ENCODE results near the gene RIMS3. TPM values are rescaled to one million over a fixed set of nuclear protein-coding genes. Genes with fewer than 3 reads are reported as not detected.
"Not testable (repeated sequence)": the region's sequence is repeated elsewhere in the genome, so short reads cannot be mapped to it uniquely, and the experiment has no call there.

The RIMS3 gene
- total RNA-seq, 1 donor from 2014 or later: 0.67 TPM

DNA sequence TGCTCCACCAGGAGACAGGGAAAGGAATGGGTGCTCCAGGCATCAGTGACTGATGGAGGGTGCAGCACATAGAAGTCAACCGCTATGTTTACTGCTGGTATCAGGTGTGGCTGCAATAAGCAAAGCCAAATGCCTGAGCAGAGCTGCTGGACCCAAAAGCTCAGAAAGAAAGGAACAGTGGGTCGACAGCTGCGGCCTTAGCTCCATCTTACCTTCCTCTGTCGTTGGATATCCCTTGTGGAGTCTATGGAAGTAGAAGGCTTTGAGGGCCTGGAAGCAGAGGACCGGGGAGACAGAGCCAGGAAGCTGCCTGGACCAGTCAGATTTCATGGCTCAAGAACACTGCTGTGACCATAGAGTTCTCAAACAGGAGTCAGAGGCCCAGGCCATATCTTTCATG is 45.3 kb downstream of the RIMS3 start:
- DNase-seq (ENCODE audit: low spot score): no peak
- intact Hi-C loops (cut with DNase I): loop anchor here (5.0 to 10.0 kb wide), 2 partner anchors 147 to 335 kb away; no protein-coding TSS in a partner anchor

DNA sequence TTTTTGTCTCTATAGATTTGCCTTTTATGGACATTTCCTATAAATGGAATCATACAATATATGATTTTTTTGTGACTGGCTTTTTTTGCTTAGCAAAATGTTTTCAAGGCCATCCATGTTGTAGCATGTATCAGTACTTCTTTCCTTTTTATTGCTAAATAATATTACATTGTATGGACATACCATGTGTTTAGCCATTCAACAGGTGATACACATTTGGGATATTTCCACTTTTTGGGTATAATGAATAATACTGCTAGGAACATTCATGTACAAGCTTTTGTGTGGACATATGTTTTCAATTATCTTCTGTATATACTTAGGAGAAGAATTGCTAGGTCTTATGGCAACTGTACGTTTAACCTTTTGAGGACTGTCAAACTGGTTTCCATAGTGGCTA is 47.4 kb downstream of the RIMS3 start:
- intact Hi-C loops (cut with DNase I): no loop called here
- no peak for DNase-seq (ENCODE audit: low spot score)

DNA sequence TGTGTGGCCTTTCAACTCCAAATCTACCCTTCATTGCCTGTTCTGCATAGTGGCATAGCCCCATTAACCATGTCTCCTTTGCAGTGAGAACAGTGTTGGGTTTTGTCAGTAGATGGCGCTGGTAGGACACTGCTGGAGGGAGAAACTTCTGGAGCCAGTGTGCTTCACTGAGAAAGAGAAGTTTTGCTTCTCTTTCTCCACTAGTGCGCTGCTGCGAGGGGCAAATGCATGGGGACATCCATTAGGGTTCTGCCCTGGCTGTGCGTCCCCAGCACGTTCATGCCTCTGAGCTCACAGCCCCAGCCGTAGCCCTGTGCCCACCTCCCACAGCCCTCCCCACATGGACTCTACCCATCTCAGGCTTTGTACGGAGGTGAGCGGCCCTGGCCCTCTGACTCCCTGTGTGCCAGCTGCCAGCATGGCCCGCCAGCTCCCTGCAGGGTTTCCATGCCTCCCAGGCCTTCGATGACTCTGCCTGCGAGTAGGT is 53.1 kb downstream of the RIMS3 start:
- DNase-seq (ENCODE audit: low spot score): no peak
- intact Hi-C loops (cut with DNase I): loop anchor here (2.0 kb wide), 1 partner anchor 230 kb away; no protein-coding TSS in a partner anchor

DNA sequence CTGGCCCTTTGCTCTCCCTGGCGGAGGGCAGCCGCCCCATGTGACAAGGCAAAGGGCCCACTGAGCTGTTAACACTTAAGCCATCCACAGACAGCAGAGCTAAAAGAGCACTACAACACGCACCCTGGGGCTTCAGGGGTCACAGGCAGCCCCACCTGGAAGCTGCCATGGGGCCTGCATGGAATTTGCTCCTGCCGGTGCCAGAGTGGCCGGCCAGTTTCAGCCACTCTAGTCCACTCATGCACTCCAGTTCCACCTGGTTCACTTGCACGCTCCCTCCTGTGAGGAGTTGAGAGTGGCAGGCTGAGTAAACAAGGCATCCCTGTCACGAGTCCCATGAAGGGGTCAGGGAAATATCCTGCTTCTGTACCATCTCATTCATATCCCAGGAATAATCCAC is 55.3 kb downstream of the RIMS3 start:
- no peak for DNase-seq (ENCODE audit: low spot score)
- intact Hi-C loops (cut with DNase I): no loop called here

DNA sequence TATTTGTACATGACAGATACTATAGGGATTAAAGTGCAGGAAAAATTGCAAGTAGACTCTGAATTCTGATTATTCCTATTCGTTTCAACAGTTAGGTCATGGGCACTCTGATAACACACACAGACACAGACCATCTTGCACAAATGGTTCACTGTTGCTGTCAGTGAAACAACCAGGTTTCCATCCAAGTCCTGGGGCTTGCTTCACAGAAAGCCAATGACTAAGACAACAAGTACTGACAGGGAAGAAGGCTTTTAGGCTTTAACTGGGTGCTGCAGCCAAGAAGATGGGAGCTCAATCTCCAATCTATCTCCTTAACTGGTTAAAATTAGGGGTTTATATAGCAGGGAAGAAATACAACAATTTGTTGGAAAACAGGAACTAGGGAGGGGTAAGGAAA is 57.6 kb downstream of the RIMS3 start:
- DNase-seq (ENCODE audit: low spot score): no peak
- intact Hi-C loops (cut with DNase I): no loop called here

DNA sequence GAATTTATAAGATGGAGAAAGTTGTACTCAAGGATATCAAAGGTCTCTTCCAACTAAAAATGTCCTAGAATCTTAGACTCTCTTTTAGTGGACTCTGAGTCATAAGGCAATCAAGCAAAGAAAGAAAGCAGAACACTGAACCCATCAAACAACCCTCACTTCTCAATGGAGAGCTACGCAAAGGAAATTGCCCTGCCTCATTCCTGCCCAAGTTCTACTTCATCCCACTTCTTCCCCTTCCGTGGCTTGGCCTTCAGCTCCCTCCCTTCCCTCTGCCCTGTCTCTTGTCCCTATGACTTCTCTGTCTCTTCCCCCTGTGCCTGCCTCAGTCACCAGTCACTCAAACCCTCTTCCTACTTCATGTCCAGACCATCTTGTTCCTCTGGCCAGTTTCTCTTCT is 58.5 kb downstream of the RIMS3 start:
- DNase-seq (ENCODE audit: low spot score): no peak
- intact Hi-C loops (cut with DNase I): no loop called here

DNA sequence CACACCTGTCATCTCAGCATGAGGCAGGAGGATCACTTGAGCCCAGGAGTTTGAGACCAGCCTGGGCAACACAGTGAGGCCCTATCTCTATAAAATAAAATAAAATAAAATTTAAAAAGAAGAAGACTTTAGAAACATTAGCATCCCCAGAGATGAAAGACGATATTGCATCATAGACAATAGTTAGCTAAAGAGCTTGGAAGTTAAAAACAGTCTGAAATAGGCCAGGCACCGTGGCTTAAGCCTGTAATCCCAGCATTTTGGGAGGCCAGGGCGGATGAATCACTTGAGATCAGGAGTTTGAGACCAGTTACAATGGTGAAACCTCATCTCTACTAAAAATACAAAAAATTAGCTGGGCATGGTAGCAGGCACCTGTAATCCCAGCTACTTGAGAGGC is 59.3 kb downstream of the RIMS3 start:
- intact Hi-C loops (cut with DNase I): no loop called here

DNA sequence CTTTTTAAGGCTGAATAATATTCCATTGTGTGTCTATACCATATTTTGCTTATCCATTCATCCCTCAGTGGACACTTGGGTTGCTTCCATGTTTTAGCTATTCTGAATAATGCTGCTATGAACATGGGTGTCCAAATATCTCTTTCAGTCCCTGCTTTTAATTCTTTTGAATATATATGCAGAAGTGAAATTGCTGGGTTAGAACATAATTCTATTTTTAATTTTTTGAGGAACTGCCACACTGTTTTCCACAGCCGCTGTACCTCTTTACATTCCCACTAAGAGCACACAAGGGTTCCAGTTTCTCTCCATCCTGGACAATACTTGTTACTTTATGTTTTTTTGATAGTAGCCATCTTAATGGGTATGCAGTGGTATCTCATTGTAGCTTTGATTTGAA is 65.6 kb downstream of the RIMS3 start:
- no peak for DNase-seq (ENCODE audit: low spot score)
- intact Hi-C loops (cut with DNase I): no loop called here

More for the DNA sequence above, 59.3 kb downstream of the RIMS3 start:
- no peak for DNase-seq (ENCODE audit: low spot score)

DNA sequence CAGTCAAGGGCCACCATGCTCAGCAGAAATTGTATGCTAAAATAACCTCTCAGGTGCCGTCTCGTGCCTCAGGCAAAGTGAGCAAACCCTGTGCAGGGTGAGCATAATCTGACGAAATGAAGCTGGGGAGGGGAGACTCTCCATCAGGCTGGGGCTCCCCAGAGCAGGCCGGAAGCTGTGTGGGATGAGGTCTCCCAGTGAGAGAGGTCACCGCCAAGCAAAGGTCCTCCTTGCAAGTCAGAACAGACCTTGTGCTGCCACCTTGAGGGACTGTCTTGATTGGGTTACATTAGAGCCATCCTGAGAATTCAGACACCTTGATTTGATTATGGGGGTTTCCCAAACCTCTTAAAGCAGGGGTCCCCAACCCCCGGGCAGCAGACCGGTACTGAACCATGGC is 69.9 kb downstream of the RIMS3 start:
- no peak for DNase-seq (ENCODE audit: low spot score)
- intact Hi-C loops (cut with DNase I): no loop called here

DNA sequence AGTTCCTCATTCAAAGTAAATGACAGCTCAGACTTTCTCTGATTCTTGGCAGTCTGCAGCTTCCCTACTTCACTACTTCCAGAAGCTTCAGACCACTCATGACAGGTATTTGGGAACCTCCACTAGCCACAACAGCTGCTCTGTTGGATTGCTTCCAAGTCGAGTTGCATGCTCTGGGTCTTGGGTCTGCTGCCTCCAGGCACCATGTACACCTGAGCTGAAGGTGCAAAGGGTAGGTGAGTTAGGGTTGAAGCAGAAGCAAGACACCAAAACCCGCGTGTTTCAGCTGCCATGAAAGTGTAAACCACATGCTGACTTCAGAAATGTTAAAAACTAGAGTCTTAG is 71.3 kb downstream of the RIMS3 start:
- intact Hi-C loops (cut with DNase I): no loop called here

DNA sequence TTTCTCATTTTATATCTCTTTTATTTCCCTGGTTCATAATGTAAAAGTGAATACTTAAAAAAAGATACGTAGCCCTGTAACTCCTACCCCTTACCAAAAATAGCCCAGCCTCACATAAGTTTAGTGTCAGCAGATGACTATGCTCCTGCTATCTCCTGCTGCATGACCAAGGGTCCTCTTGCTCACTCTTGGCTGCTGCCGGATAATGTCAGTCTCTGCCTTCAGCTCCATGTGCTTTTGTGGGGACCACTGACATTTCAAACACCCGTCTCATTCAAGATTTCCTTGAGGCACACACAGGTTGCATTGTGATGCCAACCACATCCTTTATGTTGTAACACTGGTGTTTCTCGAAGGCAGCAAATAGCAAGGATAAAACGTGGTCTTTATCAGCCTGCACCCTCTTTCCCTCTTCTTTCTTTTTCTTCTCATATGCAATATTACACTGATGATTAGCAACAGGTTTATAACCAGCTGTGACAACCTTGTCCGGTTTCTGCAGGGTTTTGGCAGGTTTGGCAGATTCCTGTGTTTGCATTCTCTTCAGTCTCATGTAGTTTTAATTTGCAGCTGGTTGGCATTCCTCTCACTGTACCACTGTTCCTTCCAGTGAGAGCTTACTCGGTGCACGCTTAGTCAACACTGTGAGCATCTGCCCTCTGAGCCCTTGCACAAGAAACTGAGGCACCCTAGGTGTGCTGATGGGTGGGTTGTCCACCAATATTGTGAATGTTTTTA is 71.9 kb downstream of the RIMS3 start:
- intact Hi-C loops (cut with DNase I): no loop called here
- DNase-seq (ENCODE audit: low spot score): no peak

More for the DNA sequence above, 71.3 kb downstream of the RIMS3 start:
- DNase-seq (ENCODE audit: low spot score): no peak

DNA sequence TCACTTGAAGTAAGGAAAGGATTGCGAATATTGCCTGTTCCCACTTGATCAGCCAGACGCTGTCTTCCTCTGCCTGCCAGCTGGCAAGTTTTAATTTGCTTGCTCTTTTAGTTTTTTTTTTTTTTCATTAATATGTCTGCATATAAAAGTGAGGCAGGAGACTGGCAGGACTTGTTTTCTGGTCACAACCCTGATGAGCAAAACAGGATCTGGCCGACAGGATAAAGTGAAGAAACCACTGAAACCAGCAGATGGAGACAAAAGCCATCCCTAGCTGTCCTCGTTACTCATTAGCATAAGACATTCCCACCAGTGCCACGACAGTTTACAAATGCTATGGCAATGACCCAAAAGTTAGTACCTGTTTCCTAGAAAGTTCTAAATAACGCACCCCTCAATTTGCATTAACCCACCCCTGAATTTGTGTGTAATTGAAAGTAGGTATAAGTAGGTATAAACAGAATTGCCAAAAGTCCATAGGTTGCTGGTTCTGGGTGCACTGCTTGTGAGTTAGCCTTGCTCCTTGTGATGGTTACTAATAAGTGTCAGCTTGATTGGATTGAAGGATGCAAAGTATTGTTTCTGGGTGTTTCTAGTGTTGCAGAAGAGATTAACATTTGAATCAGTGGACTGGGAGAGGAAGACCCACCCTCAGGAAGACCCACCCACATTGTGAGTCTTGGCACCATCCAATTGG is 73.2 kb downstream of the RIMS3 start:
- intact Hi-C loops (cut with DNase I): no loop called here
- no peak for DNase-seq (ENCODE audit: low spot score)

DNA sequence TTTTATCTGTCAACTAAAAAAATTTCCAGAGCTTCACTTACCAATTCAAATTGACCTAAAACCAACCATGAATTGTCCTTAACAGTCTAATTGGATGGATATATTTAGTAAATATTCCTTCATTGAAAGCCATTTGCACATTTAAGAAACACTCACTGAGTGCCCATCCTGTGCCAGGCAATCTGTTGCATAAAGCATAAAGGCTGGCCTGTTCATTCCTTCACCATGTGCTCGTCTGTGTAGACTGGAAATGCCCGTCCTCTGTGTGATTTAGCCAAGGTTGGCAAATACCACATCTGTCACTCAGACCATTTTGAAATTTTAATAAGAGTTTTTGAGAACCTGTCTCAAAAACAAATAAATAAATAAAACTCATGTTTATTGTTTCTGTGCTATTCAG is 76.9 kb downstream of the RIMS3 start:
- intact Hi-C loops (cut with DNase I): no loop called here
- DNase-seq (ENCODE audit: low spot score): no peak

DNA sequence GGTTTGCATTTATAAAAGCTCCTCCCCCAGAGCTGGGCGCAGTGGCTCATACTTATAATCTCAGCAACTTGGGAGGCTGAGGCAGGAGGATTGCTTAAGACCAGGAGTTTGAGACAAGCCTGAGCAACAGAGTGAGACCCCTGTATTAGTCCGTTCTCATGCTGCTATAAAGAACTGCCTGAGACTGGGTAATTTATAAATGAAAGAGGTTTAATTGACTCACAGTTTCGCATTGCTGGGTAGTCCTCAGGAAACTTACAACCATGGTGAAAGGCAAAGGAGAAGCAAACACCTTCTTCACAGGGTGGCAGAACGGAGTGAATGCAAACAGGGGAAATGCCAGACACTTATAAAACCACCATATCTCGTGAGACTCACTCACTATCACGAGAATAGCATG is 81.5 kb downstream of the RIMS3 start:
- intact Hi-C loops (cut with DNase I): no loop called here

DNA sequence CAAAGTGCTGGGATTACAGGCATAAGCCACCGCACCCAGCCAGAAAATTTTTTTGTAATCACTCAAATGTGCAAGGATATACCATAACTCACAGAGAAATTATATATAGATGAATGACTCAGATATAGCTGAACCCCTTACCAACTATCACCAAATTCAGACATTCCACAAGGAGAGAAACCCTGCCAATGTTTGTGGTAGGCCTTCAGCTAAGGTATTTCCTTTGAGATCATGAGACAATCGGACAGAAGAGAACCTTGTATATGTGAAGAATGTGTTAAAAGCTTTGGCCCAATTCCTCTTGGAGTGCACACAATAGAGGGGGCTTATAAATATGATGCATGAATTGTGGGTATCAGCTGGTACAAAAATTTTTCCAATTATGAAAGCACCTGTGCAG is 83.4 kb downstream of the RIMS3 start:
- intact Hi-C loops (cut with DNase I): no loop called here
- DNase-seq (ENCODE audit: low spot score): no peak

More for the DNA sequence above, 81.5 kb downstream of the RIMS3 start:
- no peak for DNase-seq (ENCODE audit: low spot score)

DNA sequence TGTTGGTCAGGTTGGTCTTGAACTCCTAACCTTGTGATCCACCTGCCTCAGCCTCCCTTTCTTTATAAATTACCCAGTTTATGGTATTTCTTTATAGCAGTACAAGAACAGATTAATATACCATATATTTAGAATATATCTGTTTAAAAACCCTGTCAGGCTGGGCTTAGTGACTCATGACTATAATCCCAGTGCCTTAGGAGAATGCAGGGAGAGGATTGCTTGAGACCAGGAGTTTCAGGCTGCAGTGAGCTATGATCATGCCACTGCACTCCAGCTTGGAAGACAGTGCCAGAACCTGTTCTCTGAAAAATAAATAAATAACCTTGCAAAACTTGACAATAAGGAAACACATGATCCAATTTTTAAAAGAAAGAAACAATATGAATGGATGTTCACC is 90.1 kb downstream of the RIMS3 start:
- intact Hi-C loops (cut with DNase I): no loop called here
- no peak for DNase-seq (ENCODE audit: low spot score)

DNA sequence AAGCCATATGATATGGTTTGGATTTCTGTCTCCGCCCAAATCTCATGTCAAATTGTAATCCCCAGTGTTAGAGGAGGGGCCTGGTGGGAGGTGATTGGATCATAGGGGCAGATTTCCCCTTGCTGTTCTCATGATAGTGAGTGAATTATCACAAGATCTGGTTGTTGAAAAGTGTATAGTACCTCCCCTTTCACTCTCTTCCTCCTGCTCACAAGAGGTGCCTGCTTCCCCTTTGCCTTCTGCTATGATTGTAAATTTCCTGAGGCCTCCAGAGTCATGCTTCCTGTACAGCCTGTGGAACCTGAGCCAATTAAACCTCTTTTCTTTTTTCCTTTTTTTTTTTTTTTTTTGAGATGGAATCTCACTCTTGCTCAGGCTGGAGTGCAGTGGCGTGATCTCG is 90.7 kb downstream of the RIMS3 start:
- intact Hi-C loops (cut with DNase I); DNase-seq (ENCODE audit: low spot score): not testable (repeated sequence)
